CD4-positive, alpha-beta T cell treated with Interleukin-17A for 1 hour (primary cell): ENCODE measurements around the gene MPZL1.

Experiments
- DNase-seq: peaks from one replicate; pipeline ENCODE4 v3.0.0-alpha.2; 2020

The MPZL1 gene

DNA sequence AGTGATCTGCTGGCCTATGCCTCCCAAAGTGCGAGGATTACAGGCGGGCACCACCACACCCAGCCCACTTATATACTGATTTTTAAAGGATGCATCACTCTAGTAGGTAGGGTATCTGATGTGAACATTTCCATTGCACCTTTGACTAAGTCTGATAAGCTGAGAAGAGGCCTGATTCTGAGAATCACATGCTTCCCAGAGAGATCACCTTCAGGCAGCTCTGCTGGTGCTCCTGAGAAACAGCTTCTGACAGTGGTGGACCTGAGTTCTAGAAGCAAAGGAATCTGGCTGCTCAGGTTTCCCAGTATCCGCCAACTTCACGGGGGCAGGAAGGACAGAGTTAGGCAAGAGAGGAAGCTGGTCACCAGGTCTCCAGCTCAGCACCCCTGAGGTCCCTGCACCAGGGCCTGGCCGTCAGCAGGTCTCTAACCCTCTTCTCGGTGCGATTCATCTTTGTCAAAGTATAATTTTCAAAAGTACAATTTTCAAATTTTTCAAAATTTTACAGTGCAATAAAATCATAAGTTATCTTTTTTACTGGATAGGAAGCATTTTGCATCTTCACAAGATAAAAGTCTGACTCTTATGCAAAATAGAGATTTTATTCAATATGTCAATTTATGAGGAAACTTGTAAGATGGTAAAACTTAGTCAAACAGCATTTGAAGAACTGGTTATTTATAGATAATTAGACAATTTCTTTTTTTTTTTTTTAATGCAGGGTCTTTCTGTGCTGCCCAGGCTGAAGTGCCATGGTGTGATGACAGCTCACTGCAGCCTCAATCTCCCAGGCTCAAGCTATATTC is 25.8 kb upstream of the MPZL1 start:
- DNase-seq: no peak

DNA sequence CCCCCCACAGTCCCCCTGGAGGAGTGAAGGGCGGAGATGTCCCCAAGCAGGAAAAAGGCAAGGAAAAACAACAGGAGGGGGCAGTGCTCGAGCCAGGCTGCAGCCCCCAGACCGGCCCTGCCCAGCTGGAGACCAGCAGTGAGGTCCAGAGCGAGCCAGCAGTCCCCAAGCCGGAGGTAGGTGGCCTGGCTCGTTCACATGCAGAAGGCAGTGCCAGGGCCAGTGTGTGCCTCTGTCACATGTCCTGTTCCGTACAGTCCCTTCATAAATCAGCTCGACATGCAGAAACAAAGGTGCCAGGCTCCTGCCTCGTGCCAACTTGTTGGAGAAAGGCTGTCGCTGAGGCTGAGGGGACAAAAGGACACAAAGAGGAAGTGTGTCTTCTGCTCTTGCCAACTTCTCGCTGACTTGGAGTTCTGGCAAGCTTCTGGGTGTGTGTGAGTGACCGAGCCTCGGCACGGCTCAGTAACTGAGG is 24.1 kb upstream of the MPZL1 start:
- DNase-seq: no peak

GRCh38 chr1:167698313-167698712 is 23.5 kb upstream of the MPZL1 start:
- DNase-seq: no peak

DNA sequence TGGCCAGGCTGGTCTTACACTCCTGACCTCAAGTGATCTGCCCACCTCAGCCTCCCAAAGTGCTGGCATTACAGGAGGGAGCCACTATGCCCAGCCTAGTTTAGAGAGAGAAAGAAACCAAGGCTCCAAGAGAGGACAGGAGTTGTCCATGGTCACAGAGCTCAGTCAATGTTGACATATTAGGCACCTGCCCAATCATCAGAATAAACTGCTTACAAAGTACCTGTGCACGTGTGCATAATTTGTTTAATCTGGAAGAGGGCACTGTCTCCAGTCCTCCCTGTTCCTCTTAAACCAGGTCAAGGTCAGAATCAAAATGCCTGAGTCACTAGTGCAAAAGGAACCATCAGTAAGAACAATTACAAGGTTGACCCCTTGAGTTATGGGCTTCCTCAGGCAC is 20.3 kb upstream of the MPZL1 start:
- DNase-seq: no peak

GRCh38 chr1:167703557-167703956 is 18.2 kb upstream of the MPZL1 start:
- no peak for DNase-seq

DNA sequence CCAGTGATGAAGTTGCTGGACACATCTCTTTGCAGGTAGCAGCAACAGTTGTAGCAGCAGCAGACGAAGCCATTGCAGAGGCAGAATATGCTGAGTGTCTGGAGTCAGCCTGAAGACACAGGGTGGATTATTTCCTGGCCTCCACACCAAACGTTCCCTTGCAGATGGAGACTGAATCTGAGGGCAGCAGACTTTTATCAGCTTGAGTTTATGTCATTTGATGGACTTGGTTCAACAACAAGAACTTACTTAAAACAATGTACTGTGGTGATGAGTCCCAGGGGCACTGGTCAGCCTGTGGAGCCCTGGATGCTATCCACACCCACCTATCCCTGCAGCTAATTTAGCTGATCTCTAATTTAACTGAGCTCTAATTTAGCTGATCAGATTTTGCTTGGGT is 17.1 kb upstream of the MPZL1 start:
- DNase-seq: no peak

DNA sequence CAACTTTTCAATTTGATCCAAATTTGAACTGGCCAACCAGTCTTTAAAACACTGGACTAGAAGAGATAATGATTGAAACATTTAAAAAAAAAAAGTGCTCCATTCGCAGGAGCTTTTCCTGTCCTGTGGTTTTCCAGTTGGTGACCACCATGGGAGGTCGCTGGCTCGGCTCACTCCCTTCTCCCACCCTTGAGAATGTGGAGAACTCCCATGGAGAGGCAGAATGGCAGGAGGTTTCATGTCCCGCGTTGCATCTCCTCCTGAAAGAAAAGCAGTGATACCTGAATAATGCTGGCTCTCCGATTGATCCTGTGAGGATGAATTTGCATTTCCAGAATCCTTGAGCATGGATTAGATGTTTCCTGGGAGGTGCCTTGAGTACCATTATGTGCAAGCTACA is 16.5 kb upstream of the MPZL1 start:
- DNase-seq: no peak

DNA sequence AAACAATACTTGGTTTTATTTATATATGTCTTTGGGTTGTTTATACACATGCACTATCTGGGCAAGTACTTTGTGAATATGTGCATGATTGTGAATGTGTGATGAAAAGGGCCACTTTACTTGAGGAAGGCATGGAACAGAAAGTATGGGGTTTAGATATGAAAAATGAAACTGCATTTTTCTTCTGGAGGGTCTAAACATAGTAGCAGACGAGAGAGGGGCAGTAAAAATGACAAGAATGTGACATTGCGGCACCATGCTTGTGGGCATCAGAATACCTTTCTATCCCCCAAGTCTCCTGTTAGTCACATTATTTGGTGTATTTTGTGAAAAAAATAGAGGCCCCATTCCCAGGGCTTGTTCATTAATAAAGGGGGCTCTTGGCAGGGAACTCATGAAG is 15.4 kb upstream of the MPZL1 start:
- no peak for DNase-seq

GRCh38 chr1:167706931-167707877 is 14.6 kb upstream of the MPZL1 start:
- DNase-seq: no peak

GRCh38 chr1:167707942-167708341 is 13.8 kb upstream of the MPZL1 start:
- DNase-seq: no peak

DNA sequence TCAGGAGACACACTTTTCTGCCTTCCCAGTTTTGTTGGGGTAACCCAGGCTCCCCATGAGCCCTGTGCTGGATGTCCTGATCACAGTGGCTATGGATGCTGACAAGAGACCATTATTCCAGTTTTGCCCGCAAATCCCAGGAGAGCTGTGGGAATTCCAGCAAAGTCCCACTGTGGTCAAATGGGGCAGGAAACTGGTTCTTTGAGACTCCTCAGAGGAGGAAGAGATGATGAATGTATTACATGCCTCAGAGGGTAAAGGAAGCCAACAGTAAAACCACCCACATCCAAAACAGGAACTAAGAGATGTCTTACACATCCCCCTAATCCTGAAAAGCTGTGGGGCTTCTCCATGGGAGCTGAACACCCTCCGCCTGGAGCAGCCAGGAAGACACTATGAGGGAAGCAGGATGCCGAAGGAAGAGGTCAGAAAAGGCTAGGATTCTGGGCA is 12.8 kb upstream of the MPZL1 start:
- DNase-seq: no peak

GRCh38 chr1:167710836-167711235 is 10.9 kb upstream of the MPZL1 start:
- no peak for DNase-seq

DNA sequence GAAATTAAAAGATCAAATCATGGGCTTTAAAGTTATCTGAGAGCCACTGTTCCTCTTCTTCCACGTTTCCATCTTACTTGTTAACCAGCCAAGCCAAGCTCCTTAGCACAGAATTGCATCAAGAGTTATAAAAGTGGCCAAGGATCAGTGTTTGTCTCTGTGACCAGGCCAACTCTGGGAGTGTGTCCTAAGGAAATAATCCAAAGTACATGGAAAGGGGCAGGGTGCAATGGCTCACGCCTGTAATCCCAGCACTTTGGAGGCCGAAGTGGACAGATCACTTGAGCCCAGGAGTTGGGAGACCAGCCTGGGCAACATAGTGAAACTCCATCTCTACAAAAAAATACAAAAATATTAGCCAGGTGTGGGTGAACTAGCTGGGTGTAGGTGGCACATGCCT is 10.0 kb upstream of the MPZL1 start:
- no peak for DNase-seq

DNA sequence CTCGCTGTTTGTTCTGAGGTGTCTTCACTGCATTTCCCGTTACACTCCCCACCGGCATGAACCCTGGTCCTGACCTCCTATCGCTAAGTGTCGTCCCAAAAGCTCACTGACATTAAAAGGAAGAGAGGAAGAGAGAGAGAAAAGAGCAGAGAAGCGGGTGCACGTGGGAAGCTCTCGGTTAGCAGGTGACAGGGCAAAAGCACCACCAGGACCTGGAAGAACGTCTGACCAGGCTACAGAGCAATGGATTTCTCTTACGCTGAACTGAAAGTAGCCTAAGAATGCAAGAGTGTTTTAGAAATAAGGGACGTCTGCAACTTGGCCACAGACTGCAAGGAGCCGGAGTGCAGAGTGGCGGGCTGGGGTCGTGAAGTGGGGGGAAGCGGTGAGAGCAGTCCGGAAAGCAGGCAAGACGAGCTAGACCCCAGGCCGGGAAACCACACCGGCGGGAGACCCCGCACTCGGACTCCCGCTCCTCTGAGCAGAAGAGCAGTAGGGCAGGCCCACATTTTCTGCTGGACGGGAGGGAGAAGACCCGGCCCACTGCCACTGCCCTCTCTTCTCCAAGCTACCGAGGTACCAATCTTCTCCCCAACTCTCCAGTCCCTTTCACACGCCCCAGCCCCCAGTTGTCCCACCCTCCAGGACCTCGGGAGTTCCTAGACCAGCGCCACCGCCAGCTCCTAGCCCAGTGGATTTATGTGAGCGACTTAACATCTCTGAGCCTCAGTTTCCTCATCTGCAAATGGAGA is 8.3 kb upstream of the MPZL1 start:
- no peak for DNase-seq

DNA sequence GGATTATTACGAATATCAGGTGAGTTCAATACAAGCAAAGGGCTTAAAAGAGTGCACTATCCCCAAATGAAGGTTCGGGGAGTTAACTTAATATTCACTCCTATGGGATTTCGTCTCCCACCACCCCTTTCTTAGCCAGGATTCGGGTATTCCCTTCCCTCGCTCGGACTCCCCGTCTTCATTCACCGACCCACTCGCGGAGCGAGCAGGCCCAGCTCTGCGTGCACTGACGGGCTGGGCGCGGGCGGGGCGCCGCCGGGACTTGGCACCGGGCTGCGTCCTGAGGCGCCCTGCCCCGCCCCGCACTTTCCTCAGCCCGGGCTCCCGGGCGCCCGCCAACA is 7.7 kb upstream of the MPZL1 start:
- no peak for DNase-seq

GRCh38 chr1:167714439-167715156 is 7.2 kb upstream of the MPZL1 start:
- DNase-seq: peak; percentile 93

DNA sequence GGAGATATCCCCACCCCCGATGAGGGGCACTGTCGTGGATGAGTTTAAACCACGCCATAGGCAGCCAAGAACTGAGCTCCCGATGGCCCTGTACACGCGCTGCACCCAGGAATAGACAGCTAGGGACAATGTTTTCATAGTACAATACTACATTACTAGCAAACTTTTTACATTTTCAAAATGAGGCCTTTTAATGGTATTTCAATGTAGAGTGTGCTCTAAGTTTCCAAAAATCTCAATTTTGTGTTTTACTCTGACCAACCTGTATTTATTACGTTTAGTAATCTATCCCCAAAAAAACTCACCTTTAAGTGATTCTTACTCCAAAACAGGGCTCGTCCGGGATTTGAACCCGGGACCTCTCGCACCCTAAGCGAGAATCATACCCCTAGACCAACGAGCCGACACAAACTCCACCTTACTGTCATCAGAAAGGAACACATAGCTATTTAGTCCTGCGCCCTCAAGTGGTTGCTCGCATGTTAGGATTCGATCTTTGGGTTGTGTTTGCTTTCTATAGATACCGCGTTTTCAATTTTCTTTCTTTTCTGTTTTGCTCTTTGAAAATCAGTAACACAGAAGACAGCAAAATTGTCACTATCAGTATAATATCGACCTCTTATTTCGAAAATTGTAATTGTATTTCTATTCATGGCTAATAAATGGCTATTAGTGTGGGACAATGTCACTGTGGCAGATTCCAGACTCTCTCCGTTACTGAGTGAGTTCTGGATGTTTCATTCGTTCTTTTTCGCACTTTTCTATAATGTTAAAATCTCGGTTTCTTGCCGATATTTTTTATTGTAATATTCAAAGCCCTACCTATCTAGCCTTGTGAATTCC is 6.4 kb upstream of the MPZL1 start:
- peak; percentile 94 for DNase-seq

DNA sequence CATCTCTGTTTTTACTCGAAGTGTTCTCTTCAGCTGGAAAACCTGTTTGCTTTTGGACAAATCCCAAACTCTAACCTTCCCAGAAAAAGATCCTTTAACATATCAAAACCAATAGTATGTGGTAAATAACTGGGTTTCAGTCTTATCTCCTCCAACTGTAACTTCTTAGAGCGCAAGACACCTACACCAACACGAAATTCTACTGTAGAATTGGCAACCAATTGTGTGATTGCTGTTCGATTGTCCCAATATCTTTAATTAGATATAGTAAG is 5.8 kb upstream of the MPZL1 start:
- DNase-seq: peak; percentile 19

DNA sequence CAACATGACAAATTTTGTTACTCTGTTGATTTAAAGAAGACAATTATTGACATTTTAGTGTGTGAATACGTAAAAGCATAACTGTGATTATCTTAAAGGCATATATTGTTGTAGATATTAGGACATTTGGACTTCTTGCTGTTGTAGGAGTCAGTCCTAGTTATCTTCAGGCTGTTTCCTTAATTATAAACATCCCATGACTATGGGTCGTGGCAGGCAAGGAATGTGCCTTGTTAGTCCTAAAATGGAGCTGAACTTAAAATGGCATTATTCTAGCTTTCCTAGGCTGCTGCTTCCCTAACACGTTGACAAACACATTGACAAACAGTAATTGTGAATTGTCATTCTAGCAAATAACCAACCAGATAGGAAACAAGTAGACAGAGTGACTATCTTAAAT is 4.4 kb upstream of the MPZL1 start:
- DNase-seq: no peak

DNA sequence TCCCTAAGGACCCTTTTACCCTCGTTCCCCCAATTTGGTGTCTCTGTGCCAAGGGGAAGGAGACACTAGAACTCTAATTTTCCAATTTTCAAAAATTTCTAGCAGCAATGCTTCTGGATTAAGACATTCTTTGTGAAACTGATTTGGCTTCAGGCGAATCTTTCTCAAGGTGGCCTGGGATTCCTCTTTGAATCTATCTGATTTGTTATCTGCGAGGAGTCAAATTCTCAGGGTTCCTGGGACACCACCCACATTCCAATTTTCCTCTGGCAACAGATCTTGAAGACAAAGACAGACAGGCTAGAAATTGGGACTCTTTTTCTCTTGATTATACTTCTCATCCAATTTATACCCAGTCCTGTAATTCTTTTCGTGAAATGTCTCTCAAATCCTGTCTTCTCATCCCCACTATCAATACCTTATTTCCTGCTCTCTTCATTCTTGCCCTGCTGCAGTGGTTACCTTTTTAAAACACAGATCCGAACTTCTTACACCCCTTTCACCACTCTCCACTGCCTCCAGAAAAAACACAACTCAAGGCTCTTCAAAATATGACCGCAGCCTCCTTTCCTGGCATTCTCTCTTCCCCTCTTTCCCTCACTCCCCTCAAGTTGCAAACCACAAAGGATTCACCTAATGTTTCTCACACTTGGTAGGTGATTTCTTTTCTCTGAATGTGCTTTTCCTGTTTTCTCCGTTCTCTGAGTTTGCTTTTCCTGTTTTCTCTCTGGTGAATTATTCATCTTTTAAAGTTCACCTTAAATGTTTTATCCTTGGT is 2.7 kb upstream of the MPZL1 start:
- no peak for DNase-seq
